ENCODE measurements around the gene REN. TPM values are rescaled to one million over a fixed set of nuclear protein-coding genes. Genes with fewer than 3 reads are reported as not detected.
A peak's percentile ranks its signal among the peaks of the same experiment; 100 is the strongest.

The REN gene
- total RNA-seq, 1 experiment from 2014 or later: not detected

DNA sequence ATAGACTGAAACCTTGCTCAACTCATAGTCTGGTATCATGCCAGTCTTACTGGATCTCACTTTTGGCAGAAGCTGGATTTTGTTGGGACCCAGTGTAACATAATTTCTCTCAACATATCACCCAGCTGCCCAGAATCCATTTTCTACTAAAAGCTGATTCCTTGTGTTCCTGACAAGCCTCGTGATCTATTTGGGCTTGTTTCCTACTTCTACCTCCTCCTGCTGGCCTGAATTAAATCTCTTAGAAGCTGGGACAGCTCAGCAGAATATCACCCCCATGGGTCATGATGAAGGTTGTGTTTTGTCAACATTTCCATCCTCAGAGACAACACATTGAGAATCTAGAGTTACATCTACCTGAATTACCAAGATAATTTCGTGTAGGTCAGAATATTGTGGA, 40.0 kb upstream of the REN start:
- H3K36me3 Mint-ChIP-seq (ENCODE audit: insufficient read depth in 1 of 3, low read depth in 3 of 3): no peaks in the 10 kb centered on the region
- Histone ChIP-seq H3K23ac (ENCODE audit: insufficient read length, low read depth, low read length) (no peak overlapping the region), H2BK20ac (ENCODE audit: low read depth, low read length, poor library complexity, severe bottlenecking) (no peak overlapping the region), H3T11ph (ENCODE audit: low read length) (no peak overlapping the region), H3K23me2 (ENCODE audit: insufficient read length, low read depth, low read length, poor library complexity, severe bottlenecking) (no peaks in the 10 kb centered on the region), H3K4ac (ENCODE audit: low read depth, low read length) (no peak overlapping the region), H3K18ac (ENCODE audit: insufficient read length, low read depth, low read length) (no peak overlapping the region), H2BK12ac (ENCODE audit: insufficient read length, low read depth, low read length) (no peak overlapping the region), H3K14ac (ENCODE audit: insufficient read depth, low read length) (no peak overlapping the region), H2AFZ (ENCODE audit: low read length) (no peak overlapping the region), H2AK5ac (ENCODE audit: insufficient read length, low read length) (no peak overlapping the region), H3K56ac (ENCODE audit: insufficient read length, low read depth, low read length) (no peak overlapping the region), H4K20me1 (ENCODE audit: control insufficient read depth, insufficient read depth, insufficient read length) (no peaks in the 10 kb centered on the region), H3K4me2 (ENCODE audit: insufficient read depth, insufficient read length, low read length) (no peak overlapping the region), H3K4me1 (ENCODE audit: insufficient read depth, low read length) (no peaks in the 10 kb centered on the region; the same call in 1 of the 2 replicates), H3K79me1 (ENCODE audit: insufficient read depth, low read depth, low read length, poor library complexity, severe bottlenecking) (no peaks in the 10 kb centered on the region), H3K9me3 (ENCODE audit: control insufficient read depth, low read depth, low read length) (no peaks in the 10 kb centered on the region), H4K91ac (ENCODE audit: insufficient read length, low read depth, low read length) (no peak overlapping the region), H2BK120ac (ENCODE audit: low read depth, low read length, poor library complexity, severe bottlenecking) (no peak overlapping the region), H2BK5ac (ENCODE audit: insufficient read length, low read length) (no peak overlapping the region), H4K8ac (replicated peaks; ENCODE audit: insufficient read length, low read depth, low read length) (no peak overlapping the region), H3K79me2 (ENCODE audit: insufficient read depth, low read length) (no peaks in the 10 kb centered on the region), H3K9ac (ENCODE audit: extremely low read depth, insufficient read length, low read length) (no peak overlapping the region), H4K5ac (ENCODE audit: insufficient read length, low read depth, low read length) (no peak overlapping the region), H3K27ac (ENCODE audit: insufficient read length, low read depth, low read length) (no peak overlapping the region), H2BK15ac (ENCODE audit: low read depth, low read length) (no peak overlapping the region), H3K27me3 (ENCODE audit: insufficient read depth, low read length) (no peaks in the 10 kb centered on the region)
- H3K27me3 Mint-ChIP-seq (ENCODE audit: low read depth): no peaks in the 10 kb centered on the region; the same call in 1 of the 2 replicates
- TF ChIP-seq, protein P1, sequence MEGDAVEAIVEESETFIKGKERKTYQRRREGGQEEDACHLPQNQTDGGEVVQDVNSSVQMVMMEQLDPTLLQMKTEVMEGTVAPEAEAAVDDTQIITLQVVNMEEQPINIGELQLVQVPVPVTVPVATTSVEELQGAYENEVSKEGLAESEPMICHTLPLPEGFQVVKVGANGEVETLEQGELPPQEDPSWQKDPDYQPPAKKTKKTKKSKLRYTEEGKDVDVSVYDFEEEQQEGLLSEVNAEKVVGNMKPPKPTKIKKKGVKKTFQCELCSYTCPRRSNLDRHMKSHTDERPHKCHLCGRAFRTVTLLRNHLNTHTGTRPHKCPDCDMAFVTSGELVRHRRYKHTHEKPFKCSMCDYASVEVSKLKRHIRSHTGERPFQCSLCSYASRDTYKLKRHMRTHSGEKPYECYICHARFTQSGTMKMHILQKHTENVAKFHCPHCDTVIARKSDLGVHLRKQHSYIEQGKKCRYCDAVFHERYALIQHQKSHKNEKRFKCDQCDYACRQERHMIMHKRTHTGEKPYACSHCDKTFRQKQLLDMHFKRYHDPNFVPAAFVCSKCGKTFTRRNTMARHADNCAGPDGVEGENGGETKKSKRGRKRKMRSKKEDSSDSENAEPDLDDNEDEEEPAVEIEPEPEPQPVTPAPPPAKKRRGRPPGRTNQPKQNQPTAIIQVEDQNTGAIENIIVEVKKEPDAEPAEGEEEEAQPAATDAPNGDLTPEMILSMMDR (conservative IDR thresholded peaks at IDR 0.05): peak; percentile 32; the same call in 1 of the 3 replicates
- no peak overlapping the region for H3K4me3 Mint-ChIP-seq
- WGBS (ENCODE audit: extremely low coverage, insufficient read length, low lambda C conversion rate): no CpG with 5 or more reads among the region's 2 CpGs
- no peaks in the 10 kb centered on the region for H3K9me3 Mint-ChIP-seq
- peaks cover 24 to 28% of the 10 kb centered on the region in 2 experiments for H3K4me1 Mint-ChIP-seq
- no peak for DNase-seq
- no peak overlapping the region for H3K27ac Mint-ChIP-seq

All from H9 (cell line).